ES-I3 (cell line): ENCODE results near the gene SH3YL1.

Experiments
- H3K36me3 ChIP-seq: 2 replicates; pipeline ENCODE4 v1.6.1; 2013; ENCODE audit warnings: mild to moderate bottlenecking, low read length, control low read depth, moderate library complexity; ENCODE audit not compliant: insufficient read depth
- H3K4me1 ChIP-seq: 2 replicates; pipeline ENCODE4 v1.6.1; 2013; ENCODE audit warnings: mild to moderate bottlenecking, control low read depth, low read length; ENCODE audit not compliant: insufficient read depth
- H3K9ac ChIP-seq: 2 replicates; pipeline ENCODE4 v1.6.1; 2013; ENCODE audit warnings: low read depth, mild to moderate bottlenecking, low read length, moderate library complexity
- H3K9me3 ChIP-seq: 2 replicates; pipeline ENCODE4 v1.6.1; 2013; ENCODE audit warnings: mild to moderate bottlenecking, low read length, moderate library complexity; ENCODE audit not compliant: control insufficient read depth, insufficient read depth

SH3YL1 gene

DNA sequence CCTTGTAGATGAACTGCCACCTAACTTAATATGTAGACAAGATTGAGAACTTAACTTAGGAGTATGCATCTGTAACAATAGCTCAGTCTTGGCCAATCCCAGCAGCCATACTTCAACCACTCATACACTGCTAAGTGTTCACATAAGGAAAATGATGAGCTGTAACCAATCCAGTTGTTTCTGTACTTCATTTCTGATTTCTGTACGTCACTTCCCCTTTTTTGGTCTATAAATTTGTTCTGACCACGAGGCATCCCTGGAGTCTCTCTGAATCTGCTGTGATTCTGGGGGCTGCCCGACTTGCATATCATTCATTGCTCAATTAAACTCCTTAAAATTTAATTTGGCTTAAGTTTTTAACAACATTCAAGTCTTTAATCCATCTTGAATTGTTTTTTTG is 6.4 kb downstream of the SH3YL1 start:
- H3K9ac ChIP-seq = no peak overlapping the region
- H3K36me3 ChIP-seq = no peaks in the 10 kb centered on the region
- no peaks in the 10 kb centered on the region; the same call in 1 of the 2 replicates for H3K4me1 ChIP-seq
- H3K9me3 ChIP-seq = peaks cover 9% of the 10 kb centered on the region; the same call in 1 of the 2 replicates

GRCh38 chr2:256094-256493 is 7.7 kb downstream of the SH3YL1 start:
- H3K36me3 ChIP-seq = no peaks in the 10 kb centered on the region
- no peaks in the 10 kb centered on the region for H3K4me1 ChIP-seq
- peaks cover 9% of the 10 kb centered on the region; the same call in 1 of the 2 replicates for H3K9me3 ChIP-seq
- no peak overlapping the region for H3K9ac ChIP-seq

GRCh38 chr2:255195-255594 is 8.6 kb downstream of the SH3YL1 start:
- Histone ChIP-seq H3K9ac (no peak overlapping the region), H3K36me3 (no peaks in the 10 kb centered on the region), H3K4me1 (no peaks in the 10 kb centered on the region), H3K9me3 (peaks cover 9% of the 10 kb centered on the region; the same call in 1 of the 2 replicates)

DNA sequence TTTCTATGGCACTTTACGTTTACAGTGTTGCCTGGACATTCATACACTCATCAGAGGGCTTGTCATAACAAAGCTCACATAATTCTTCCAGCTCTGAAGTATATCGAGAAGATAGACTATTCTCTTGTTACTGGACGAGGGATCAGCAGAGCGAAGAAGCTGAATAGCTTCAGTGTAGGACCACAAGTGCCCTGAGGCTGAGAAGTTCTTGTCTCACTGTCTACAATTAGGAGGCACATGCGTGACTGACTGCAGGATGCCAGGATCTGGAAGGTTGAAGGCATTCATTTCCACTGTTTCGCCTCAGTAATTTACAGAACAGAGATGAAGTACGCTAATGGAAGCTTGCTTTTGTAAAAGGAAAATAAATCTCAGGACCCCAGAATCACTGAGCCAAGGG is 9.6 kb downstream of the SH3YL1 start:
- Histone ChIP-seq H3K9me3 (peaks cover 9% of the 10 kb centered on the region; the same call in 1 of the 2 replicates), H3K4me1 (no peaks in the 10 kb centered on the region), H3K9ac (no peak overlapping the region), H3K36me3 (no peaks in the 10 kb centered on the region)

GRCh38 chr2:253202-253638 is 10.6 kb downstream of the SH3YL1 start:
- no peak overlapping the region for H3K9ac ChIP-seq
- H3K4me1 ChIP-seq = no peaks in the 10 kb centered on the region
- H3K36me3 ChIP-seq = no peaks in the 10 kb centered on the region
- peaks cover 3% of the 10 kb centered on the region; the same call in 1 of the 2 replicates for H3K9me3 ChIP-seq

- peaks cover 3% of the 10 kb centered on the region; the same call in 1 of the 2 replicates for H3K9me3 ChIP-seq
- H3K4me1 ChIP-seq = no peaks in the 10 kb centered on the region
- no peak overlapping the region for H3K9ac ChIP-seq
- no peaks in the 10 kb centered on the region for H3K36me3 ChIP-seq
Measured at GRCh38 chr2:252001-252602, 11.7 kb downstream of the SH3YL1 start.

DNA sequence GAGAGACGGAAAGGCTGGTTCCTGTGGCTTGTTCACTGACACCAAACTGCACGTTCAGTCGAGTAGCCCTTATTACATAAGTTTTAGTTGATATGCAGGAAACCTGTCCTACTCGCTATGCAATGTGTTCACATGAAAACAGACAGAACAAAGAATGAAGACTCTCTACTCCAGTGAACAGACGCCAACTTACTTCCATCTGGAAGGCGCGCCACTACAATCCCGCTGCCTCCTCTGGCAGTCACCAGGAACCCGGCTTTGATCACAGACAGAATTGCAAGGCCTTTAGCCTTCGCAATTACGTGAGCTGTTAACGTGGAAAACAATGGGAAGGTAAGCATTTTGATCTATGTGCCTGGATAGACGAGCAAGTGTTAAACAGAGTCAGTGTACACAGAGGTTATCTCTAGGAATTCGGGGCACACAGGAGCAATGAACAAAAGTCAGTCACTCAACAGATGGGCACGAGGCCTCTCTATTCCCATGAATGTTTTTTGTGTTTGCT is 14.2 kb downstream of the SH3YL1 start:
- no peak overlapping the region for H3K9ac ChIP-seq
- no peaks in the 10 kb centered on the region; the same call in 1 of the 2 replicates for H3K36me3 ChIP-seq

DNA sequence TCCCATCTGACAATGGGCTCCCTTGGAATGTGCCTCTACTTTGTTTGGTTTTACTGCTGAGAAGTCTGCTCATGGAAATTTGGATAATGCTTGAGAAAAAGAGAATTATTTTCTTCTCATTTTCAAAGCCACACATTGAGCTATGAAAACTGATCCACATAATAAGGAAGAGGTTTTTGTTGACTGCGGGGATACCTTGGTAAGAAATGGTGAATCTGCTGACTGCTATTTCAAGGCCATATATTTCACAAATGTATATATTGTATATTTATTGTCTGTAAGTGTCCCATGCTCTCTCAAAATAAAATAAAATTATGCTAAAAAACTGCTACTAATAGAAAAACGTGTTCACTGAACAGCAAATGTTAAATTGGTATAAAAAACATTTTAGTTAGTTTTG is 15.1 kb downstream of the SH3YL1 start:
- H3K36me3 ChIP-seq = no peaks in the 10 kb centered on the region; the same call in 1 of the 2 replicates
- no peak overlapping the region for H3K9ac ChIP-seq
- no peaks in the 10 kb centered on the region for H3K9me3 ChIP-seq
- 0 out of 2 replicates have a peak, but pooled peaks cover 3% of the 10 kb centered on the region for H3K4me1 ChIP-seq

More for the DNA sequence above, 14.2 kb downstream of the SH3YL1 start:
- Histone ChIP-seq H3K4me1 (0 out of 2 replicates have a peak, but pooled peaks cover 3% of the 10 kb centered on the region), H3K9me3 (no peaks in the 10 kb centered on the region)

DNA sequence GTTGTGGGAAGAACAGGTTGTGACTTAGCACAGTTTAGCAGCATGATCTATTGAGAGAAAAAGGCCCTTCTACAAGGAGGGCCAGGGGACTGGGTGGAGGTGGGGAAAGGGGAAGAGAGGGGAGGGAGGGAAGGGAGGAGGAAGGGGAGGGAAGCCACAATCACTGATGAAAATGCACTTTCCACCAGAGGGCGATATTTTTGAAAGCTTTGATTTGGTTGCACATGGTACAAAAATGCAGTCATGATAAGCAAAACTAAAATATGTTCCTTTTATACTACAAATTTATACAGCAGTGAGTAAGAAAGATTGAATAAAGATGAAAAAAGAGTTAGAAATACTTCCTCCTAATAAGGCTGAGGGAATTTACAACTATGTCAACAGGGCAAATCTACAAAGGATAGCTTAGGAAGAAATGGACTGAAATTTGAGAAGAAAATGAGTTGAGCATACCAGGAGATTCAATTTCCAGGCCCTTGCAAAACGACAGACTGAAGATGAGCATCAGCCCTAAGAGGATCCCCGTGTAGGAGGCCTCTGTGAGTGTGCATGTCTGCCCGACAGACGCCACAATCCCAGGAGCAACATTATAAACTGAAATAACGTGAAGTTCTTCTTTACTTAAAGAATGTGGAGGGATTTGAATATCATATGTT is 17.2 kb downstream of the SH3YL1 start:
- 0 out of 2 replicates have a peak, but pooled peaks cover 3% of the 10 kb centered on the region for H3K4me1 ChIP-seq
- no peaks in the 10 kb centered on the region; the same call in 1 of the 2 replicates for H3K36me3 ChIP-seq
- H3K9me3 ChIP-seq = no peaks in the 10 kb centered on the region
- H3K9ac ChIP-seq = no peak overlapping the region

- H3K36me3 ChIP-seq = no peaks in the 10 kb centered on the region; the same call in 1 of the 2 replicates
- no peaks in the 10 kb centered on the region for H3K9me3 ChIP-seq
- H3K9ac ChIP-seq = no peak overlapping the region
- H3K4me1 ChIP-seq = 0 out of 2 replicates have a peak, but pooled peaks cover 3% of the 10 kb centered on the region
Measured at GRCh38 chr2:244547-244946, 19.3 kb downstream of the SH3YL1 start.

DNA sequence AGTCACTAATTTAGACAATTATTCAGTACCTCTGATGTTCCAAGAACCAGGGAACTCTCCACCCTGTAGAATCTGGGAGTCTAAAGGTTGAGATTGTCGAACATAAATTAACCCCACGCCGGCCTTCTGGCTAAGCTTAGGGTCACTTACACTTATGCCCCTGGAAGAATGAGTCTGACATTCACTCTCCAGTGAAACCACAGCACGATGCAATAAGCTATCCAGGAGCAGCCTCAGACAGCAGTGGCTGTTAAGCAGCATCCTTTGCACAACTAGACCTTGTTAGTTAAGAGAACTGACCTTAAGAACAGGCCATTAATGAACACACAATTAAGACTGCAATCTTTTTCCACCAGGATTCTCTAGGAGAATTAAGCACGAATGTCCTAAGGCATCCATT is 25.0 kb downstream of the SH3YL1 start:
- Histone ChIP-seq H3K36me3 (no peaks in the 10 kb centered on the region), H3K9me3 (no peaks in the 10 kb centered on the region), H3K4me1 (peaks cover 2% of the 10 kb centered on the region; the same call in 1 of the 2 replicates), H3K9ac (no peak overlapping the region)

DNA sequence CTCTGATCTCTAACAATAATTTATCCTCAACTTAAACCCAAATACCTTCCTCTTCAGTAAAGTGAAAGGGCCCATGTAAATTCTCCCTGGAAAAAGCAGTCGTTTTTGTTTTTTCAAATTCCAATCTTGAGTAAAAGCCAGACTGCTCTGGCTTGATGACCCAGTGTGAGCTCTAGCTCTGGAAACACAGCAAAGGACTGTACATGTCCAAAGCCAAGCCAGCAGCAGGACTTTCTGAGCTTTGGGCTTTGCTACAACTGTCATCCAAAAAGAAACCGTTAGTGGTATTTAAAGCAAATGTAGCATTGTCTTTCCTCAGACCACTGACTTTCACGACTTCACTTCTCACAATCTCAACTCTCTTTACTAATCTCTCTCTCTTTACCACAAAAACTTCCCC is 25.4 kb downstream of the SH3YL1 start:
- H3K36me3 ChIP-seq = no peaks in the 10 kb centered on the region
- no peak overlapping the region for H3K9ac ChIP-seq
- peaks cover 6% of the 10 kb centered on the region; the same call in 1 of the 2 replicates for H3K4me1 ChIP-seq
- no peaks in the 10 kb centered on the region for H3K9me3 ChIP-seq

- H3K4me1 ChIP-seq = peaks cover 10% of the 10 kb centered on the region; the same call in 1 of the 2 replicates
- no peaks in the 10 kb centered on the region for H3K9me3 ChIP-seq
- no peak overlapping the region for H3K9ac ChIP-seq
- H3K36me3 ChIP-seq = no peaks in the 10 kb centered on the region
Measured at GRCh38 chr2:237878-238277, 26.0 kb downstream of the SH3YL1 start.

DNA sequence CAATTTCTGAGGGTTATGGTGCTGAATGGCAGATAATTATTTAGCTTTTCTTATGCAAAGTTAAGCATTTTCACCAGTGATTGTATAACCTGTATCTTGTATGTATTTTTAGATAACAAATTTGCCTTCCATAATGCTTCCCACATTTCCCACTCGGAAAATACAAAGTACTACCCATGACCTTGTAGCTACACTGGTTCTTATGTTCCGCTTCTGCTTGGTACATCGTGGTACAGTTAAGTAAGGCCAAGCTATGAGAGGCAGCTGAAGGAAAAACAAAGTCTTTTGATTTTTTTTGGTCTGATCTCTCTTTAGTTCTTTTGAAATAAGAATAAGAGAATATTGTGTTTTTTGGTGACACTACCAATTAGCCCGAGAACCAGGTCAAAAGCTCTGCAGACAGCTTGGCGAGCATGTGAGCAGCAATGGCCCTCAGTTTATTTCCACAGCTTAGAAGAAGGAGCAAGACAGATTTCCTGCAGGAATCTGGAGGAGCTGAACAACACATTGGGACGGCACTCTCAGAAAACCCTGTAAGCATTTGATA is 26.8 kb downstream of the SH3YL1 start:
- H3K4me1 ChIP-seq = peaks cover 10% of the 10 kb centered on the region; the same call in 1 of the 2 replicates
- no peak overlapping the region for H3K9ac ChIP-seq
- H3K36me3 ChIP-seq = no peaks in the 10 kb centered on the region
- H3K9me3 ChIP-seq = no peaks in the 10 kb centered on the region
